Adipocyte (in vitro differentiated cells): ENCODE measurements around the gene C1orf52.
A peak's percentile ranks its signal among the peaks of the same experiment; 100 is the strongest.

Source experiments
- DNase-seq: peaks from one replicate; pipeline ENCODE4 v3.0.0-alpha.2; 2015; ENCODE audit warnings: low read depth
- H3K27me3 ChIP-seq: replicated peaks from 2 replicates; pipeline ENCODE4 v1.7.0; 2013; ENCODE audit warnings: mild to moderate bottlenecking, low read length, moderate library complexity; ENCODE audit not compliant: control insufficient read depth, insufficient read depth
- H3K36me3 ChIP-seq: 2 replicates; pipeline ENCODE4 v1.7.0; 2013; ENCODE audit warnings: low read length, mild to moderate bottlenecking, moderate library complexity; ENCODE audit not compliant: control insufficient read depth, insufficient read depth, severe bottlenecking
- H3K4me1 ChIP-seq: 2 replicates; pipeline ENCODE4 v1.7.0; 2013; ENCODE audit warnings: mild to moderate bottlenecking, low read length, moderate library complexity; ENCODE audit not compliant: control insufficient read depth, insufficient read depth
- H3K4me3 ChIP-seq: 2 replicates; pipeline ENCODE4 v1.7.0; 2013; ENCODE audit warnings: mild to moderate bottlenecking, low read length, moderate library complexity
- H3K9ac ChIP-seq: 2 replicates; pipeline ENCODE4 v1.7.0; 2013; ENCODE audit warnings: mild to moderate bottlenecking, low read length, moderate library complexity
- H3K9me3 ChIP-seq: 2 replicates; pipeline ENCODE4 v1.7.0; 2013; ENCODE audit warnings: mild to moderate bottlenecking, low read length, moderate library complexity; ENCODE audit not compliant: control insufficient read depth

The C1orf52 gene

DNA sequence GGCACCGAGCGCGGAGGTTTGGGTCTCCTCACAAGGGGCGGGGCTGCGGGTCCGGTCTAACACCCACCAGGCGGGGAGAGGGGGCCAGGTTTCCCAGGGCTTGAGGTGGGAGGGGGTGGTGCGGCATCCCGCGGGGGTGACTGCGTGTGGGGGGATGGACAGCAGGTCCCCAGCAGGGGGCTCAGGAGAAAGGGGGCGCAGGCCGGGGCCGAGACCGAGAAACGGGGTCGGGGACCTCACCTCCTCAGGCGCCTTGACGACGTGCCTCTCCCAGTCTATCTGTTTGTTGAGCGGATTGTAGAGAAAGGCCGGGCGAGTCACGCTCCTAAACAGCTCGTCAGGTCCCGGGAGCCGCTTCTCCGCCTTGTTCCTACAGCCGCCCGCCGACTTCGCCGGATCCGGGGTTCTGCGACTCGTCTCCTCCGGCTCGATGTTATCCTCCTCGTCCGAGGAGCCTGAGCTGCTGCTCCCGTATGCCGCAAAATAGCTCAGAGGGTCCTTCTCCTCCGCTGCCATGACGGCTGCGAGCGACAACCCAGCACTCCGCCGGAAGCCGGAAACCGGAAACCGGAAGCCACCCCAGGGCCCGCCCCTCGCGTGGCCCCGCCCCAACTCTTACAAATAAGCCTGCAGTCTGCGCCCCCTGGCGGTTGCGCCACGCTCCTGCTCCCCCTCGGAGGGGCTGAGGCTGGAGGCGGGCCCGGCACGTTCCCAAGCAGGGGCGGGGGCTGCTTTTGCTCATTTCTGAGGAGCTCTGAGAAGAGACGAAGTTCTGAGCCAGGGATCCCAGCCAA is at the start of gene C1orf52:
Gene C1orf52, minus strand, starts transcription at position 545 of the 794 bp plus-strand sequence. Its CDS starts 29 bp downstream, at position 516.
- Histone ChIP-seq H3K9me3 (no peaks in the 10 kb centered on the region), H3K4me3 (peak within 1 kb of the TSS; percentile 97), H3K27me3 (no peaks in the 10 kb centered on the region), H3K36me3 (peaks cover 21% of the 10 kb centered on the region), H3K9ac (peak within 1 kb of the TSS; percentile 99), H3K4me1 (peaks cover 34% of the 10 kb centered on the region)
- DNase-seq, result peak; percentile 99

DNA sequence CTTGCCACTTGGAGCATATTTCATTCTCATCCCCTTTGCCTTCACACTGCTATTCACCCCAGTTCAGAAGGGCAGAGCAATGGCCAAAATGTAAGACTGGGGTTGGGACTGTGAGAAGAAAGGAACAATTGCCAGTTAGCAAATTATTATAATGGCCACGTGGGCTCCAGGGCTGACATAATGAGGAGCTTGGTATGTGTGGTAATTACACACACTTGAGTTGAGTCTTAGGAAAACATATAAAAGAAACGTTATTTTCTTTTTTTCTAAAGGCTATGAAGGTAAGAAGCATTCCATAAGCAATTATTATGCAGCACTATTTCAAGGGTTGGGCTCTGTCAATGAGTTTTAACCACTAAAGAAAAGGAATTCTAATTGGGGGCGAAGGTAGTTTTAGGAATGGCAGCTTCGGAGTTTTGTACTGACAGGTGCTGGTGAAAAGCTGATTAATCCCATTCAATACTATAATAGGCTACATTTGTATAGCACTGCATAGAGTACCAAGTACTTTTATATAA is 49.4 kb upstream of the C1orf52 start:
- no peak overlapping the region for H3K4me3 ChIP-seq
- no peaks in the 10 kb centered on the region for H3K27me3 ChIP-seq
- H3K36me3 ChIP-seq, result no peaks in the 10 kb centered on the region
- H3K4me1 ChIP-seq, result peaks cover 24% of the 10 kb centered on the region
- H3K9me3 ChIP-seq, result no peaks in the 10 kb centered on the region
- peak overlapping the region; percentile 28 for H3K9ac ChIP-seq
- no peak for DNase-seq

DNA sequence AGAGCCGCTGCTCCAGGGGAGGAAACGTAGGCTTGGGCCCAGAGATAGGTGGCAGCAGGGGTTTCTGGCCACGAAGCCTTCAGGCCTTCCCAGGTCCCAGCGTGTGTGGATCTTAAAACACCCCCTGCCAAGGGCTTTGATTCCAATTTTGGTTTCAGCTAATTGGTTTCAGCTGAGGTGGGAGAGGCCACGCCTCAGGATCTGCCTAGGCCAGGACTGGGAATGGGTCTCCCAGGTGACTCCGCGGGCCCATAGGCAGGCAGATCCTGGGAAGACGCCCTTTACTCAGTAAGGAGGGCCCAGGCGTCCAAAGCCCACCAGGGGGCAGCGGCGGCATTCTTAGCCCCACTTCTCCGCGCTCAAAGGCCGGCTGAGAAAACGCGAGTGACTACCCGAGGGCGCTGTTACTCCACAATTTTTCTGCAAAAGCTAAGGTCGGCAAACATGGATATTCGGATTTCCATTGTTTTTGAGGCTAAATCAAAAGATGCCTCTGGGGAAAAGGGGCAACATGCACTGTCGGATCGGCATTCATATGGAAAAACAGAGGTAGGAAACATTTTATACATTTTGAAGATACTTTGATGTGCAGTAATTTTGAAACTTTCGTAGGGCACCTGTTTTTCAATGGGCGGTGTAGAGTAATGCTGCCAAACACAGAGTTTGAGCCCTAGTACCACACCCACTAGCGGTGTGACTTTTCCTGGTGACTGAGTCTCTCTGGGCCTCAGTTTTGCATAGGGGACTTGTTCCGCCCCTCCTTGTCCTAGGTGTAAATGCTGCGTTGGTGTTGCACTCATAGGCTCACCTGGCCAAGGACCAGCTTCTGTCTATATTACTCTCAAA is 48.7 kb upstream of the C1orf52 start:
- Histone ChIP-seq H3K4me1 (peaks cover 24% of the 10 kb centered on the region), H3K27me3 (no peaks in the 10 kb centered on the region), H3K4me3 (peak overlapping the region; percentile 37), H3K9me3 (no peaks in the 10 kb centered on the region), H3K9ac (peak overlapping the region; percentile 58), H3K36me3 (no peaks in the 10 kb centered on the region)
- peak; percentile 98 for DNase-seq

DNA sequence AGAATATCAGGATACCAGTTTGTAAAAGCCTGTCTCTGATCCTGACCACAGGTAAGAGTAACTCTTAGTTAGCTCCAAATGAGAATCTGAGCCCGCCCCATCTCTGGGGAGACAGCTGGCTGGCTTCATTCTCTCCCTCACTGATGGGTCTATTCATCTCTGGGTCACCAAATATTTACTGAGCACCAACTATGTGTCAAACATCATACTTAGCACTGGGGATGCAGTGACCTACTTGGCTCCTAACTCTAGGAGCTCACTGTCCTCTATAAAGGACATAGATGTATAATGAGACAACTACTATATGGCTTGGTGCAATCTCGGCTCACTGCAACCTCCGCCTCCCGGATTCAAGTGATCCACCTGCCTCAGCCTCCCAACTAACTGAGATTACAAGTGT is 46.8 kb upstream of the C1orf52 start:
- Histone ChIP-seq H3K36me3 (no peaks in the 10 kb centered on the region), H3K4me3 (no peak overlapping the region), H3K27me3 (no peaks in the 10 kb centered on the region), H3K9me3 (no peaks in the 10 kb centered on the region), H3K9ac (no peak overlapping the region), H3K4me1 (peaks cover 21% of the 10 kb centered on the region)
- no peak for DNase-seq

DNA sequence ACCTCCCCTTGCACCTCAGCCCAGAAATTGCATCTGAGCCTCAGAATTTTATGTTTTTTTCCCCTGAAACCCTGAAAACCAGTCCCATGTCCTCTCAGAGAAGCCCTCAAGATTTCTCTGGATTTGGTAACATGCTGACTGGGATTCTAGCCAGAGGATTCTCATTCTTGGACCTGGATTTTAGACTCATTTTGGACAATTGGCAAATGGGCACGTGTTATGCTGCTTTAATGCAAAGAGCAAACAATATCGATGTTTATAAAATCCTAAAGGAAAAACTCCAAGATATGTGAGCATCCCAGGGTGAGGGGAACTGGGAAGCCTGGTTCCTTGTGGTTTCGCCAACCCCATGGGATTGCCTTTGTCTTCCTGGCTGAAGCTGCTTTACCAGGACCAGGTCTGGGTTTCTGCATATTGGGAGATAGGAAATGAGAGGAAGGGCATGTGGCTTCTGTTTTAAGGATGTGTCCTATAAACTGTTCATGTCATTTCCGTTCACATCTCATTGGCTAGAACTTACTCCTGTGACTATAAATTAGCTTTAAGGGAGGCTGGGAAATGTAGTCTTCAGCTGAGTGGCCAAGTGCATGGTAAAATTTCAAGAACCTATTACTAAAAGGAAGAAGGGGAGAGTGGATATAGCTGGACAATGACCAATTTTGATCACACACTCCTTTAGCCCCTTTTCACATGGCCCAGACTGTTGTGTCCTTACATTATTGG is 44.1 kb upstream of the C1orf52 start:
- no peak overlapping the region for H3K4me3 ChIP-seq
- H3K9me3 ChIP-seq, result no peaks in the 10 kb centered on the region
- H3K4me1 ChIP-seq, result peaks cover 18% of the 10 kb centered on the region
- H3K9ac ChIP-seq, result no peak overlapping the region
- H3K36me3 ChIP-seq, result no peaks in the 10 kb centered on the region
- DNase-seq, result no peak
- H3K27me3 ChIP-seq, result no peaks in the 10 kb centered on the region

DNA sequence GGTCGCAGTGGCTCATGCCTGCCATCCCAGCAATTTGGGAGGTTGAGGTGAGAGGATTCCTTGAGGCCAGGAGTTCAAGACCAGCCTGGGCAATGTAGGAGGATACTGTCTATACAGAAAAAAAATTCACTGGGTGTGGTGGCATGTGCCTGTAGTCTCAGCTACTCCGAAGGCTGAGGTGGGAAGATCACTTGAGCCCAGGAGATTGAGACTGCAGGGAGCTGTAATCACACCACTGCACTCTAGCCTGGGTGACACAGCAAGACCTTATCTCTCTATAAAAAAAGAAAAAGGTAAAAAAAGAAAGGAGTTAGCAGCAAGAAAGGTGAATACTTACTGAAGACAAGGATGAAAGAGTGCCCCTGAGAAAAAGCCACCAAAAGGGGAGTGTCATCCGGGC is 40.7 kb upstream of the C1orf52 start:
- H3K36me3 ChIP-seq, result no peaks in the 10 kb centered on the region
- H3K4me3 ChIP-seq, result no peak overlapping the region
- no peaks in the 10 kb centered on the region for H3K27me3 ChIP-seq
- no peaks in the 10 kb centered on the region for H3K9me3 ChIP-seq
- DNase-seq, result no peak
- no peak overlapping the region for H3K9ac ChIP-seq
- H3K4me1 ChIP-seq, result peaks cover 26% of the 10 kb centered on the region

DNA sequence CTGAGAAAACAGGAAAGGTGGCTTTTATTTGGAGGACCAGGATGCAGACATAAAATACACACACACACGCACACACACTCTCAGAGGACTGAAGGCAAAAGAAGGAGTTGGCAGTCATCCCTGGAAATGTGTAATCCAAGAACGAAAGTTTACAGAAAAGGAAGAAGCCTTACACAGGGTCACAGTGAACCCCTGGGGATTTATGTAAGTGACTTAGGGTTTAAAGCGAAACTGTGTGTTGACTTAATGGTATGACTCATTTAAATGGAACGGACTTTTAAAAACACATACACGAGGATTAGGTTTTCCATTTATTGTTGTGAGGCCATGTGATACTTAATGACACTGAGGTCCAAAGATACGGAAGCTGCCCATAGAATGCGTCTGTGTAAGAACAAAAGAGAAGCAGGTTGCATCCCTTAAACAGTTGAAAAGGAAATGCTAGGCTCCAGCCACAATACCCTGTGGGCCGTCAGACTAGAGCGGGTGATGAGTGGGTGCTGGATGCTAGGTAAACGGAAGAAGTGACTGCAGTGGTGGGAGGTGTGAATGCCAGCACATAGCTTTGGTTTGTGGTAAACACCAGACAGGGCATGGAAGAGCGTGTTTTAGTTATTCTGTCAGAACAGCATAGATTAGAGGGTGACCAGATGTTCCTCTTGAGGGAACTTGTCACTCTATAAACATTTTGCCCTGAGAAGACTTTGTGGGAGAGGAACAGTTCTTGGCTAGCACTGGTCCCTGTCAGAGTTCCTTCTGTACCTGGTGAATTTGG is 38.6 kb upstream of the C1orf52 start:
- peak; percentile 96 for DNase-seq
- no peaks in the 10 kb centered on the region for H3K36me3 ChIP-seq
- peak overlapping the region; percentile 24 for H3K4me3 ChIP-seq
- H3K9me3 ChIP-seq, result no peaks in the 10 kb centered on the region
- H3K9ac ChIP-seq, result no peak overlapping the region
- H3K27me3 ChIP-seq, result no peaks in the 10 kb centered on the region
- H3K4me1 ChIP-seq, result peaks cover 19% of the 10 kb centered on the region

DNA sequence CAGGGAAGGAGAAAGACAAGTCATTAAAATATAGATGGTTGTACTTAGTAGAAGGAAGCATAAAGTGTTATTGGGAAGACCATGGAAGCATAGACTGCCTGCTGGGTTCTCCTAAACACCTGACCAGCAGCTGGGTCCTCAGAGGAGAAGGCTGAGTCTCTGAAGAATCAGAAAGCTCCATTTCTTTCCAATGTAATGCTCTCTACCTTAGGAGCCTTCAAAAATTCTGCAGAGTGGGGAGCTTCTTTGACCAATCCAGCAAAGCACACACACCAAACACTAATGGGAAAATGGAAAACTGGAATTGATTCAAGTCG is 38.0 kb upstream of the C1orf52 start:
- Histone ChIP-seq H3K36me3 (no peaks in the 10 kb centered on the region), H3K4me1 (peaks cover 13% of the 10 kb centered on the region), H3K4me3 (peak overlapping the region; percentile 24), H3K9me3 (no peaks in the 10 kb centered on the region), H3K9ac (no peak overlapping the region), H3K27me3 (no peaks in the 10 kb centered on the region)
- DNase-seq, result no peak

DNA sequence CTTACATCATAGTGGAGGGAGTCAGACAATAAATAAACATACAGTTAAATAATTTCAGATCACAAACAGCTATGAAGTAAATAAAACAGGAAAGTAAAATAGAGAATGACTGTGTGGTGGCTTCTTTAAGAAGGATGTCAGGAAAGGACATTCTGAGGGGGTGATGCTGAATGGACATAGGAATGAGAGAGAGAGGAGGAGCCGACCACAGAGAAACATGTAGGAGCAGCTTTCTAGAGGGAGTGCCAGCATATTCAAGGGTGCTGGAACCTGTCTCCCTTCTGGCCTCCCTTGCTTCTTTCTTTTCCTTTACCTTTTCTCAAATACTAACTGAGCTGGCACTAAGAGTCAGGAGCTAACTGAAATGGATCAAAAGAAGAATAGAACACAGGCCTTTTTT is 37.5 kb upstream of the C1orf52 start:
- Histone ChIP-seq H3K9me3 (no peaks in the 10 kb centered on the region), H3K4me1 (peaks cover 13% of the 10 kb centered on the region), H3K27me3 (no peaks in the 10 kb centered on the region), H3K36me3 (no peaks in the 10 kb centered on the region), H3K9ac (no peak overlapping the region), H3K4me3 (no peak overlapping the region)
- peak; percentile 54 for DNase-seq

DNA sequence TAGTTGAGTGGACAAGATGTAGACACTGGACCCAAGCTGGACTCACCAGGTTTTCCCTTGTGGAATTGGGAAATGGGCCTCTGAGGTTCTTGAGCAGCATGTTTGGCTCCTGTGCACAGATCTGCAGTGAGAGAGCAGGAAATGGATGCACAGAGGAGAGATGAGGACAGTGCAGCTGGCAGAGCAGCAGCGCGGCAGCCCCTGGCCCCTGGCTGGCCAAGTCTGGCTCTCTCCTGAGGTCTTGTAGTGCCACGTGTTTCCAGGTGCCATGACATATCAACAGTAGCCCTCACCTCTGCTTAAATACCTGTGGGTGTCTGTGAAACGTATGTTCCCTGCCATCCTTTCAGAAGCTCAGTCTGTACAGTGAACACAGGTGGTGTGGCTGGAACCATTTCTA is 36.2 kb upstream of the C1orf52 start:
- no peak for DNase-seq
- Histone ChIP-seq H3K27me3 (no peaks in the 10 kb centered on the region), H3K9ac (no peak overlapping the region), H3K4me1 (peaks cover 16% of the 10 kb centered on the region), H3K36me3 (no peaks in the 10 kb centered on the region), H3K4me3 (no peak overlapping the region), H3K9me3 (no peaks in the 10 kb centered on the region)
